ENCODE data around the gene KRT76.

DNA sequence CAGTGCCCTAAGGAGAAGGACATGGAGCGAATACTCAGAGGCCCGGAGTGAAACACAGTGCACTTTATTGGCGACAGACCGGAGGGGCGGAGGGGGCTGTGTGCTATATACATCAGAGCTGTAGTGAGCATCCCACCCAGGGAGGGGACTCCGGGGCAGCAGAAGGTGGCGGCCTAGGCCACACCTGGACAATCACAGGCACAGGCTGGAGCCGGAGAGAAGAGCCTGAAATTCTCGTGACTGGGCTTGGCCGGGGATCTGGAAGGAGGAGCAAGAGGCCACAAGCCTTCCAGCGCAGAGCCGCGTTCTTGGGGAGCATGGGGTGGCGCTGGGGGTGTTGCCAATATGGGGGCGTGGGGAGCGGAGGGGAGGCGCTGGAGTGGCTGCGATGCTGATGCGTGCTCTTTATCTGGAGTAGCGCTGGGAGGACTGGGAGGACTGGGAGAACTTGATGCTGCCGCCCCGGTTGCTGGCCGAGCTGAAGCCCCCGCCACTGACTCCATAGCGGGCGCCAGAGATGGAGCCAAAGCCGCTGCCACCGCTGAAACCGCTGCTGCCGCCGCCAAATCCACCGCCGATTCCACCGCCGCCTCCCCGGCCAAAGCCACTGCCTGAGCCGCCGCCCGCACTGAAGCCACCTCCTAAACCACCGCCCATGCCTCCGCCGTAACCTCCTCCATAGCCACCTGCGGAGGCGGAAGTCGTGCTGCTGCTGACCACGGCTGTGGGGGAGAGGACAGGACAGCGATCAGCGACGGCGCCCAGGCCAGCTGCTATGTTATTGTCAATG is 12.7 kb upstream of the KRT76 start:
- TF ChIP-seq EP300 (IDR thresholded peaks at IDR 0.05) (no peak), POLR2A (IDR thresholded peaks at IDR 0.05; ENCODE audit: low read depth) (no peak)
- TF ChIP-seq, protein P1, sequence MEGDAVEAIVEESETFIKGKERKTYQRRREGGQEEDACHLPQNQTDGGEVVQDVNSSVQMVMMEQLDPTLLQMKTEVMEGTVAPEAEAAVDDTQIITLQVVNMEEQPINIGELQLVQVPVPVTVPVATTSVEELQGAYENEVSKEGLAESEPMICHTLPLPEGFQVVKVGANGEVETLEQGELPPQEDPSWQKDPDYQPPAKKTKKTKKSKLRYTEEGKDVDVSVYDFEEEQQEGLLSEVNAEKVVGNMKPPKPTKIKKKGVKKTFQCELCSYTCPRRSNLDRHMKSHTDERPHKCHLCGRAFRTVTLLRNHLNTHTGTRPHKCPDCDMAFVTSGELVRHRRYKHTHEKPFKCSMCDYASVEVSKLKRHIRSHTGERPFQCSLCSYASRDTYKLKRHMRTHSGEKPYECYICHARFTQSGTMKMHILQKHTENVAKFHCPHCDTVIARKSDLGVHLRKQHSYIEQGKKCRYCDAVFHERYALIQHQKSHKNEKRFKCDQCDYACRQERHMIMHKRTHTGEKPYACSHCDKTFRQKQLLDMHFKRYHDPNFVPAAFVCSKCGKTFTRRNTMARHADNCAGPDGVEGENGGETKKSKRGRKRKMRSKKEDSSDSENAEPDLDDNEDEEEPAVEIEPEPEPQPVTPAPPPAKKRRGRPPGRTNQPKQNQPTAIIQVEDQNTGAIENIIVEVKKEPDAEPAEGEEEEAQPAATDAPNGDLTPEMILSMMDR (IDR thresholded peaks at IDR 0.05), result no peak

Data from esophagus muscularis mucosa (tissue), 4 donors.